Duodenal mucosa (tissue), 2 donors: Measurements from ENCODE around the gene NRG4.
"Not testable (repeated sequence)": the region's sequence is repeated elsewhere in the genome, so short reads cannot be mapped to it uniquely, and the experiment has no call there.

ENCODE experiments used
- H3K27ac ChIP-seq: one replicate; pipeline ENCODE4 v1.7.0; 2013; ENCODE audit warnings: low read depth, low read length
- H3K27me3 ChIP-seq, 2 donors: one replicate each; pipeline ENCODE4 v1.7.0; 2013; ENCODE audit warnings: low read length in 2 of 2, control low read depth in 1 of 2; ENCODE audit not compliant: insufficient read depth in 2 of 2, control insufficient read depth in 1 of 2
- H3K36me3 ChIP-seq, 2 donors: one replicate each; pipeline ENCODE4 v1.7.0; 2013; ENCODE audit warnings: low read length in 2 of 2, control low read depth in 1 of 2; ENCODE audit not compliant: insufficient read depth in 2 of 2, control insufficient read depth in 1 of 2
- H3K4me1 ChIP-seq, 2 donors: one replicate each; pipeline ENCODE4 v1.7.0; 2013; ENCODE audit warnings: low read length in 2 of 2, control low read depth in 1 of 2; ENCODE audit not compliant: insufficient read depth in 2 of 2, control insufficient read depth in 1 of 2
- H3K4me3 ChIP-seq, 2 donors: one replicate each; pipeline ENCODE4 v1.7.0; 2013; ENCODE audit warnings: low read length in 2 of 2, low read depth in 1 of 2
- H3K9ac ChIP-seq, 2 donors: one replicate each; pipeline ENCODE4 v1.7.0; 2013; ENCODE audit warnings: low read length in 2 of 2, low read depth in 1 of 2
- H3K9me3 ChIP-seq, 2 donors: one replicate each; pipeline ENCODE4 v1.7.0; 2013; ENCODE audit warnings: low read length in 2 of 2, control low read depth in 1 of 2; ENCODE audit not compliant: control insufficient read depth in 1 of 2

NRG4 gene

GRCh38 chr15:75910355-75910754 lies 101.9 kb downstream of the NRG4 start:
- H3K9ac ChIP-seq, H3K27ac ChIP-seq, H3K9me3 ChIP-seq, H3K27me3 ChIP-seq, H3K4me3 ChIP-seq, H3K4me1 ChIP-seq: not testable (repeated sequence)
- peaks cover 4 to 21% of the 10 kb centered on the region in 2 donors for H3K36me3 ChIP-seq

DNA sequence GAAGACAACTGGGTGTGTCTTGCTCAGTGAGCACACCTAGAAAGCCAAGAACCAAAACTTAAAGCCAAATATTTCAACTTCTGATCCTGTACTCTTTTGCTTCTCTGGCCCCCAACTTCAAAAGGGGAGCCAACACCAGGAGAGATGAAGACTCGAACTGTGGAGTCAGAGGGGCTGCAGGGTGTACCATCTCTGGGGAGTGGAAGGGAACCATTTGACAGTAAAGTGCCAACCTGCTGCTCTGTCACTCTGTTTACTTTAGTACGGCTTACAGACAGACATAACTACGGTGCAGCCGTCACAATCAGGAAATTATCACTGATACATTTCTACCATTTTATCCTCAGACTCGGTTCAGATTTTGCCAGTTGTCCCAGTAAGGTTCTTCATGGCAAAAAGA lies 107.0 kb downstream of the NRG4 start:
- H3K4me3 ChIP-seq = peak overlapping the region; percentile 7 to 96
- no peaks in the 10 kb centered on the region for H3K27me3 ChIP-seq
- no peak overlapping the region for H3K9ac ChIP-seq

DNA sequence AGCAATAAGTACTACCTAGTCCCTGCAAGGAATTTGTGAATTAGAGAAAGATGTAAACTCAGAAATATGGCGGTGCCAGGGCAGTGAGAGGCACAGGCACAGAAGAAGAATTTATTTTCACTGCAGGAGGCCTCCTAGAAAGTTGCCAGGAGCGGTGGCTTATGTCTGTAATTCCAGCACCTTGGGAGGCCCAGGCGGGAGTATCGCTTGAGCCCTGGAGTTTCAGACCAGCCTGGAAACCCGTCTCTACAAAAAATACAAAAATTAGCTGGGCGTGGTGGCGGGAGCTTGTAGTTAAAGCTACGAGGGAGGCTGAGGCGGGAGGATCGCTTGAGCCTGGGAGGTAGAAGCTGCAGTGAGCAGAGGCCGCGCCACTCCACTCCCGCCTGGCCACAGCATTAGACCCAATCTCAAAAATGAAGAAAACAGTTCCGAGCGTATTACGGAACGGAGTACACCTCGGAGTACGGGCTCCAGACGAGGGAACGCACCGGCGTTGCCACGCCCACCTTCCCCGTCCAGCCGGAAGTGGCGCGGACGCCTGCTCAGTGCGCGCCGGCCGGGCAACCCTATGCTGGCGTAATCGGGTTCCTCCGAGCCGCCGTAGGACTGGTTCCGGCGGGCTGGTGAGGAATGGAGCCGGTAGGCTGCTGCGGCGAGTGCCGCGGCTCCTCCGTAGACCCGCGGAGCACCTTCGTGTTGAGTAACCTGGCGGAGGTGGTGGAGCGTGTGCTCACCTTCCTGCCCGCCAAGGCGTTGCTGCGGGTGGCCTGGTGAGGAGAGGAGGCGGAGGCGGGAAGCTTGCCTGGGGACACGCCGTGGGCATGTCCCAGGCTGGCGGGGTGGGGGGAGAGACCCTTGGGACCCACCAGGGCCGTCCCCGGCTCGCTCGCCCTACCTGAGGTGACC lies 108.6 kb downstream of the NRG4 start, which contains the start of gene FBXO22:
Gene FBXO22, plus strand, starts transcription at position 548 of the 909 bp plus-strand sequence. Its CDS starts 86 bp downstream, at position 634.
- Histone ChIP-seq H3K9ac (peak within 1 kb of the TSS; percentile 91 to 93), H3K36me3 (peaks cover 0 to 4% of the 10 kb centered on the region in 2 donors), H3K9me3 (no peaks in the 10 kb centered on the region), H3K27ac (peak within 1 kb of the TSS; percentile 81), H3K4me3 (peak within 1 kb of the TSS; percentile 86 to 96), H3K4me1 (peaks cover 13 to 16% of the 10 kb centered on the region in 2 donors), H3K27me3 (no peaks in the 10 kb centered on the region)

More for the DNA sequence above, 107.0 kb downstream of the NRG4 start:
- Histone ChIP-seq H3K9me3 (no peaks in the 10 kb centered on the region), H3K27ac (no peak overlapping the region), H3K36me3 (peaks cover 0 to 4% of the 10 kb centered on the region in 2 donors), H3K4me1 (peaks cover 13% of the 10 kb centered on the region in 2 donors)

- H3K4me3 ChIP-seq = no peak overlapping the region
- no peak overlapping the region for H3K27ac ChIP-seq
- H3K27me3 ChIP-seq = no peaks in the 10 kb centered on the region
- no peak overlapping the region for H3K9ac ChIP-seq
- H3K4me1 ChIP-seq = peaks cover 13 to 16% of the 10 kb centered on the region in 2 donors
- peaks cover 0 to 4% of the 10 kb centered on the region in 2 donors for H3K36me3 ChIP-seq
- no peaks in the 10 kb centered on the region for H3K9me3 ChIP-seq
Observed at GRCh38 chr15:75902129-75902557, 110.1 kb downstream of the NRG4 start.

- no peak overlapping the region for H3K9ac ChIP-seq
- H3K27ac ChIP-seq = no peak overlapping the region
- H3K9me3 ChIP-seq = no peaks in the 10 kb centered on the region
Observed at GRCh38 chr15:75900577-75900976, 111.6 kb downstream of the NRG4 start.

GRCh38 chr15:75895731-75896130 lies 116.5 kb downstream of the NRG4 start:
- Histone ChIP-seq H3K9me3 (no peaks in the 10 kb centered on the region), H3K4me3 (no peak overlapping the region), H3K4me1 (peaks cover 0 to 3% of the 10 kb centered on the region in 2 donors), H3K27me3 (no peaks in the 10 kb centered on the region), H3K9ac (no peak overlapping the region), H3K36me3 (no peaks in the 10 kb centered on the region), H3K27ac (no peak overlapping the region)

More at GRCh38 chr15:75900577-75900976, 111.6 kb downstream of the NRG4 start:
- peaks cover 0 to 3% of the 10 kb centered on the region in 2 donors for H3K36me3 ChIP-seq
- H3K4me1 ChIP-seq = peaks cover 11 to 15% of the 10 kb centered on the region in 2 donors
- H3K27me3 ChIP-seq = no peaks in the 10 kb centered on the region
- no peak overlapping the region for H3K4me3 ChIP-seq

- Histone ChIP-seq H3K9me3 (no peaks in the 10 kb centered on the region), H3K36me3 (no peaks in the 10 kb centered on the region), H3K4me3 (no peak overlapping the region), H3K27ac (peak overlapping the region; percentile 36), H3K4me1 (no peaks in the 10 kb centered on the region), H3K27me3 (no peaks in the 10 kb centered on the region), H3K9ac (no peak overlapping the region)
Observed at GRCh38 chr15:75891895-75892294, 120.3 kb downstream of the NRG4 start.
